Ovary (tissue), 9 donors: ENCODE measurements around the gene TCF7L1. TPM values are rescaled to one million over a fixed set of nuclear protein-coding genes. Genes with fewer than 3 reads are reported as not detected.
"Not testable (repeated sequence)": the region's sequence is repeated elsewhere in the genome, so short reads cannot be mapped to it uniquely, and the experiment has no call there.

Source experiments
- DNase-seq, 5 donors: peaks; one replicate each; pipeline ENCODE4 v3.0.0-alpha.2; 2019 to 2020
- H3K27ac ChIP-seq, 2 donors: fragments of 200-600 bp; one replicate each; pipeline versions ENCODE4 v1.5.1 to v1.8.0; 2019 to 2022
- H3K27me3 ChIP-seq: fragments of 200-600 bp; one replicate; pipeline ENCODE4 v1.8.0; 2022
- H3K36me3 ChIP-seq: fragments of 200-600 bp; sonication (generic); one replicate; pipeline ENCODE4 v1.5.1; 2019
- H3K4me1 ChIP-seq: one replicate; pipeline ENCODE4 v1.8.1; 2013; ENCODE audit warnings: mild to moderate bottlenecking, moderate library complexity; ENCODE audit not compliant: insufficient read depth
- H3K4me3 ChIP-seq: fragments of 200-600 bp; sonication (generic); one replicate; pipeline ENCODE4 v1.5.1; 2017
- H3K9me3 ChIP-seq, 2 donors: fragments of 200-600 bp in 1 of 2; sonication (generic) in 1 of 2; one replicate each; pipeline versions ENCODE4 v1.5.1 to v1.8.1; 2013 to 2019; ENCODE audit warnings: mild to moderate bottlenecking in 1 of 2, moderate library complexity in 1 of 2
- CTCF ChIP-seq, 3 donors: fragments of 450-650 bp in 2 of 3; fragments of 200-600 bp in 1 of 3; IDR thresholded peaks; one replicate each; pipeline versions ENCODE4 v1.5.1 to v1.8.0; 2016 to 2022; ENCODE audit warnings: antibody characterized with exemption in 3 of 3, mild to moderate bottlenecking in 1 of 3
- EP300 ChIP-seq: sonication (generic); formaldehyde crosslinking; IDR thresholded peaks from one replicate; pipeline ENCODE4 v1.6.1; 2017; ENCODE audit warnings: antibody characterized with exemption
- POLR2A ChIP-seq: fragments of 450-650 bp; IDR thresholded peaks from one replicate; pipeline ENCODE4 v1.6.1; 2017; ENCODE audit warnings: antibody characterized with exemption, mild to moderate bottlenecking, moderate library complexity
- WGBS, 3 donors: extraction: QIAGEN DNeasy Blood & Tissue Kit in 1 of 3; methylation state at CpG; one replicate each; pipeline versions ENCODE4 v1.1.5 to v1.1.7; 2013 to 2017; 5-methylcytosine and 5-hydroxymethylcytosine counted together
- intact Hi-C, 4 donors: fragments of 100-400 bp; cut with DNase I; formaldehyde crosslinking; loops; one replicate each; pipeline versions ENCODE4 v1.11.0 to v1.15.1; 2022 to 2023
- polyA plus RNA-seq, 2 donors: library from polyadenylated mRNA; stranded (reverse); fragments of 200-250 nt in 1 of 2; fragments of 350-450 nt in 1 of 2; fragmentation: Illumina TruSeq in 1 of 2; extraction: RNeasy Lipid Tissue Mini Kit (QIAGEN cat#74804) in 1 of 2; gene quantifications; one replicate each; pipeline ENCODE4 v1.2.3, GENCODE V29; 2013 to 2014
- total RNA-seq, 7 donors: library from RNA; depleted of rRNA in 2 of 7; stranded (reverse); fragments of >200 nt in 2 of 7; fragmentation: NEBNext Ultra II Directional in 3 of 7; extraction: Animal tissue kit (Norgen Biotek cat#: 25700) in 3 of 7; gene quantifications; one replicate each; pipeline versions ENCODE4 v1.1.0 to v1.2.4, GENCODE V29; 2016 to 2023
- donor health status: DM: no; HTN: no; CAD: no; lungs with moderate emphysema.
- donor health status: DM: no; HTN: no; CAD: no.
- donor health status: Bipolar disorder and iron deficiency.
- donor health status: DM: yes; HTN: yes; CAD: no.
- donor health status: DM: no; HTN: no; CAD: no.
- donor health status: DM: yes; HTN: yes; CAD: no.

TCF7L1 gene
- total and polyA plus RNA-seq, 9 donors = 5.2 to 29.8 (median 23.9) TPM

DNA sequence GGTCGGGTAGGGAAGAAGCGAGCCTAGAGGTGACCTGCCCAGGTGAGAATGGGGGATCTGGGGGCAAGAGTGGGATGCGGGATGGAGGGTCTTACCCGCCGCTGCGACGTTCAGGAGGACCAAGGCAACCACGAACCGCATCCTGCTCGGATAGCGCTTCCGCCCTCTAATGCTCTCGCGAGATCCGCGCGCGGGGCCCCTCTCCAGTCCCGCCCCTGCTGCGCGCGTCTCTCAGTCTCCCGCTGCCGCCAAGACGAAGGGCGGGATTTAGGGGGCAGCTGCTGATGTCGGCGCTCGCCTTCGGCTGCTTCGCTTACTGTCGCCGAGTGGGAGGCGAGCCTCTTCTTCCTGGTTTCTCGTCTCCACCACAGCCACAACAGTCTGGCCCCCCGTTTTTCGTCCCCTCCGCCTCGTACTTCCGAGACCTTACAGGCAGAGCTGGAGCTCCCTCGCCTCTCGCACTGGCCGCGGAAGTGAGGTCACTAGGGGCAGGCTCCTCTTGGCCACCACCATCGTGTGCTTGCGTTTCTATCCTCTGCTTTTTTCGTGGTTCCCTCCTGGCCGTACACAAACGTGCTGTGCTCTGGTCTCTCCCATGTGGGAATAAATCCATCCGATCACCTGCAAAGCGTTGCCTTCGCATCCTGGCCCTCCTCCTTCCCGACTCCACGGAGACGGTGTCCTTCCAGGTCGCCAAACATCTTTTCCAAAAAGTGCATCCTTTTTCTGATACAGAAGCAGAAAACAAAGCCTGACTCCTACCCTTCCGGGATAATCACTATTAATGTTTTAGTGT, 194.8 kb downstream of the TCF7L1 start, which contains the start of gene TGOLN2:
Gene TGOLN2 (minus strand): TSS at position 168 of the 796 bp plus-strand sequence. CDS start 27 bp downstream, at position 141.
- H3K4me1 ChIP-seq = peaks cover 13% of the 10 kb centered on the region
- peak; percentile 91 to 95 (median 95) for DNase-seq
- H3K27ac ChIP-seq = peak within 1 kb of the TSS; percentile 92 to 94
- H3K36me3 ChIP-seq = no peaks in the 10 kb centered on the region
- intact Hi-C loops = loop anchor here in 1 of 4 donors (5.0 kb wide), 1 partner anchor 559 kb away; the partner anchor contains the start of gene ST3GAL5
- no peaks in the 10 kb centered on the region for H3K9me3 ChIP-seq
- no peaks in the 10 kb centered on the region for H3K27me3 ChIP-seq
- 0 to 1% (median 0%) methylated on average over 54 to 57 of the region's 57 CpGs for WGBS, 3 donors
- H3K4me3 ChIP-seq = peak within 1 kb of the TSS; percentile 83
- TF ChIP-seq CTCF (IDR thresholded peaks at IDR 0.05) = peak in 1 of 3 donors; percentile 17
- peak; percentile 99 for TF ChIP-seq POLR2A
- no peak for TF ChIP-seq EP300

DNA sequence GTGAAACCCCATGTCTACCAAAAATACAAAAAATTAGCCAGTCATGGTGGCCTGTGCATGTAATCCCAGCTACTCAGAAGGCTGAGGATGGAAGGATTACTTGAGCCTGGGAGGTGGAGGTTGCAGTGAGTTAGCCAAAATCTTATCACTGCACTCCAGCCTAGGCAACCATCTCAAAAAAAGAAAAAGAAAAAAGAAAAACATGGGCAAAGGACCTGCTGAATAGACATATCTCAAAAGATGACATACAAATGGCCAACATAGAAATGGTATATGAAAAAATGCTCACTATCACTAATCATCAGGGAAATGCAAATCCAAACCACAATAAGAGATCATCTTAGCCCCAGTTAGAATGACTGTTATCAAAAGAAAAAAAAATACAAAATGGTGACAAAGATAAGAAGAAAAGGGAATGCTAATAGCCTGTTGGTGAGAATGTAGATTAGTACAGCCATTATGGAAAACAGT, 196.0 kb downstream of the TCF7L1 start:
- H3K27ac ChIP-seq = no peak overlapping the region
- H3K4me3 ChIP-seq = no peak overlapping the region
- intact Hi-C loops = loop anchor here in 1 of 4 donors (5.0 kb wide), 1 partner anchor 558 kb away; the partner anchor contains the start of gene ST3GAL5
- no peaks in the 10 kb centered on the region for H3K36me3 ChIP-seq
- no peaks in the 10 kb centered on the region for H3K27me3 ChIP-seq
- no peaks in the 10 kb centered on the region for H3K9me3 ChIP-seq
- H3K4me1 ChIP-seq = peaks cover 13% of the 10 kb centered on the region
- no peak for DNase-seq
- TF ChIP-seq CTCF (IDR thresholded peaks at IDR 0.05) (no peak), EP300 (no peak), POLR2A (no peak)

DNA sequence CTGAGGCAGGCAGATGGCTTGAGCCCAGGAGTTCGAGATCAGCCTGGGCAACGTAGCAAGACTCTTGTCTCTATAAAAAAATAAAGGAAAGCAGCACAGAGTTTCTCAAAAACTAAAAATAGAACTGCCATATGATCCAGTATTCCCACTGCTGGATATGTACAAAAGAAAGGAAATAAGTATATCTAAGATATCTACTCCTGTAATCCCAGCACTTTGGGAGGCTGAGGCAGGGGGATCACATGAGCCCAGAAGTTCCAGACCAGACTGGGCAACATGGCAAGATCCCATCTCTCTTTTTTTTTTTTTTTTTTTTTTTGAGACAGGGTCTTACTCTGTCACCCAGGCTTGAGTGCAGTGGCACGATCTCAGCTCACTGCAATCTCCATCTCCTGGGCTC, 196.5 kb downstream of the TCF7L1 start:
- not testable (repeated sequence) for H3K9me3 ChIP-seq, H3K27me3 ChIP-seq, H3K27ac ChIP-seq, DNase-seq, H3K36me3 ChIP-seq, H3K4me3 ChIP-seq
- intact Hi-C loops = loop anchor here in 1 of 4 donors (5.0 kb wide), 1 partner anchor 558 kb away; the partner anchor contains the start of gene ST3GAL5
- 73 to 76% (median 73%) methylated on average over 3 of the region's 3 CpGs for WGBS, 3 donors
- peaks cover 12% of the 10 kb centered on the region for H3K4me1 ChIP-seq

- Histone ChIP-seq H3K4me1 (peaks cover 6% of the 10 kb centered on the region), H3K36me3 (no peaks in the 10 kb centered on the region), H3K4me3 (no peak overlapping the region), H3K9me3 (no peaks in the 10 kb centered on the region), H3K27me3 (no peaks in the 10 kb centered on the region), H3K27ac (no peak overlapping the region)
- intact Hi-C loops = no loop called here
- WGBS, 3 donors = 78 to 83% (median 78%) methylated on average over 13 of the region's 13 CpGs
- TF ChIP-seq CTCF (IDR thresholded peaks at IDR 0.05) (no peak), POLR2A (no peak), EP300 (no peak)
- no peak for DNase-seq
Observed at GRCh38 chr2:85330839-85331636, 197.8 kb downstream of the TCF7L1 start.

- H3K27ac ChIP-seq, H3K4me1 ChIP-seq, H3K27me3 ChIP-seq, H3K36me3 ChIP-seq, intact Hi-C loops, DNase-seq, H3K4me3 ChIP-seq, H3K9me3 ChIP-seq: not testable (repeated sequence)
- 96 to 100% (median 98%) methylated on average over 4 of the region's 4 CpGs for WGBS, 3 donors
Observed at GRCh38 chr2:85333877-85334276, 200.7 kb downstream of the TCF7L1 start.
